Measurements from ENCODE around the gene STK11IP. TPM values are rescaled to one million over a fixed set of nuclear protein-coding genes. Genes with fewer than 3 reads are reported as not detected.

Gene STK11IP
- total and polyA plus RNA-seq, 9 of the 15 experiments (the other 6 are each of a cell fraction or from before 2014, with no cell fraction given), result 0.52 to 21.7 (median 5.6) TPM

DNA sequence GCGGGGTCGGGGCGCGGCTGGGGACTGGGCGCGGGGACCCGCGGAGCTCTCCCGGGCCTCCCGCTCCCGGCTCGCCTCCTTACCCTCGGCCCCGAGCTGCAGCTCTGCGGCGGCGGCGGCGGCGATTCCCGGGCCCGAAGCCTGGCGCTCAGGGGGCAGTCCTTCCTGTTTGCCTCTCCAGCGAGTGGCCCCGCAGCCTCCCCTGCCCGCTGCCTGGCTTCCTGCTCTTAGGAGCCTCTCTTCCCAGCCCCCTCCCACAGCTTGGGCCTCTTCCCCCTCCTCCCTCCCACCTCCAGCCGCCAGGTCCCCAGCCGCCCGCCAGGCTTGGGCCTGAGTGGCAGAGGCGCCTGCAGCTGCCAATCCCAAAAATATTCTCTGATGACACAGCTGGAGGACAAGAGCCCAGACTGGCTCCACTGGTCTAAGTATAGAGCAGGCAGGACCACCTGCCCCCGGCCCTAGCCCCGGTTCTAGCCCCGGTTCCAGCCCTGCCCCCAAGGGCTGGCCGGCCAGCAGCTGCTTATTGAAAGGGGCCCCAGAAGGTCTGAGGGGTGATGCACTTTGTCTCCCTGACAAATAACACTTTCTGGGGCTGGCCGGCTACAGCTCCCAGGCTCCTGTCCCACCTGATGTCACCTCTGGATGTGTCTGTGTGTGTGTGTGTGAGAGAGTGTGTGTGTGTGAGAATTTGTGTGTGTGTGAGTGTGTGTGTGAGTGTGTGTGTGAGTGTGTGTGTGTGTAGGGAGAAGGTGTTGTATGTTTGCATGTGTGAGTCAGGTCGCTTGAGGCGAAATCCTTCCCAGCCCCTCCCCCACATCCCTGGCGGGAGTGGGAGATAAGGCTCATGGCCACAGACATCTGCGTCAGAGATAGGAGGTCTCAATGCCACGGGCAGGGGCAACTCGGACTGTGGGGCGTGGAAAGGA is 26.1 kb upstream of the STK11IP start, which contains the start of gene OBSL1 (continued):
- TF ChIP-seq, protein P1, sequence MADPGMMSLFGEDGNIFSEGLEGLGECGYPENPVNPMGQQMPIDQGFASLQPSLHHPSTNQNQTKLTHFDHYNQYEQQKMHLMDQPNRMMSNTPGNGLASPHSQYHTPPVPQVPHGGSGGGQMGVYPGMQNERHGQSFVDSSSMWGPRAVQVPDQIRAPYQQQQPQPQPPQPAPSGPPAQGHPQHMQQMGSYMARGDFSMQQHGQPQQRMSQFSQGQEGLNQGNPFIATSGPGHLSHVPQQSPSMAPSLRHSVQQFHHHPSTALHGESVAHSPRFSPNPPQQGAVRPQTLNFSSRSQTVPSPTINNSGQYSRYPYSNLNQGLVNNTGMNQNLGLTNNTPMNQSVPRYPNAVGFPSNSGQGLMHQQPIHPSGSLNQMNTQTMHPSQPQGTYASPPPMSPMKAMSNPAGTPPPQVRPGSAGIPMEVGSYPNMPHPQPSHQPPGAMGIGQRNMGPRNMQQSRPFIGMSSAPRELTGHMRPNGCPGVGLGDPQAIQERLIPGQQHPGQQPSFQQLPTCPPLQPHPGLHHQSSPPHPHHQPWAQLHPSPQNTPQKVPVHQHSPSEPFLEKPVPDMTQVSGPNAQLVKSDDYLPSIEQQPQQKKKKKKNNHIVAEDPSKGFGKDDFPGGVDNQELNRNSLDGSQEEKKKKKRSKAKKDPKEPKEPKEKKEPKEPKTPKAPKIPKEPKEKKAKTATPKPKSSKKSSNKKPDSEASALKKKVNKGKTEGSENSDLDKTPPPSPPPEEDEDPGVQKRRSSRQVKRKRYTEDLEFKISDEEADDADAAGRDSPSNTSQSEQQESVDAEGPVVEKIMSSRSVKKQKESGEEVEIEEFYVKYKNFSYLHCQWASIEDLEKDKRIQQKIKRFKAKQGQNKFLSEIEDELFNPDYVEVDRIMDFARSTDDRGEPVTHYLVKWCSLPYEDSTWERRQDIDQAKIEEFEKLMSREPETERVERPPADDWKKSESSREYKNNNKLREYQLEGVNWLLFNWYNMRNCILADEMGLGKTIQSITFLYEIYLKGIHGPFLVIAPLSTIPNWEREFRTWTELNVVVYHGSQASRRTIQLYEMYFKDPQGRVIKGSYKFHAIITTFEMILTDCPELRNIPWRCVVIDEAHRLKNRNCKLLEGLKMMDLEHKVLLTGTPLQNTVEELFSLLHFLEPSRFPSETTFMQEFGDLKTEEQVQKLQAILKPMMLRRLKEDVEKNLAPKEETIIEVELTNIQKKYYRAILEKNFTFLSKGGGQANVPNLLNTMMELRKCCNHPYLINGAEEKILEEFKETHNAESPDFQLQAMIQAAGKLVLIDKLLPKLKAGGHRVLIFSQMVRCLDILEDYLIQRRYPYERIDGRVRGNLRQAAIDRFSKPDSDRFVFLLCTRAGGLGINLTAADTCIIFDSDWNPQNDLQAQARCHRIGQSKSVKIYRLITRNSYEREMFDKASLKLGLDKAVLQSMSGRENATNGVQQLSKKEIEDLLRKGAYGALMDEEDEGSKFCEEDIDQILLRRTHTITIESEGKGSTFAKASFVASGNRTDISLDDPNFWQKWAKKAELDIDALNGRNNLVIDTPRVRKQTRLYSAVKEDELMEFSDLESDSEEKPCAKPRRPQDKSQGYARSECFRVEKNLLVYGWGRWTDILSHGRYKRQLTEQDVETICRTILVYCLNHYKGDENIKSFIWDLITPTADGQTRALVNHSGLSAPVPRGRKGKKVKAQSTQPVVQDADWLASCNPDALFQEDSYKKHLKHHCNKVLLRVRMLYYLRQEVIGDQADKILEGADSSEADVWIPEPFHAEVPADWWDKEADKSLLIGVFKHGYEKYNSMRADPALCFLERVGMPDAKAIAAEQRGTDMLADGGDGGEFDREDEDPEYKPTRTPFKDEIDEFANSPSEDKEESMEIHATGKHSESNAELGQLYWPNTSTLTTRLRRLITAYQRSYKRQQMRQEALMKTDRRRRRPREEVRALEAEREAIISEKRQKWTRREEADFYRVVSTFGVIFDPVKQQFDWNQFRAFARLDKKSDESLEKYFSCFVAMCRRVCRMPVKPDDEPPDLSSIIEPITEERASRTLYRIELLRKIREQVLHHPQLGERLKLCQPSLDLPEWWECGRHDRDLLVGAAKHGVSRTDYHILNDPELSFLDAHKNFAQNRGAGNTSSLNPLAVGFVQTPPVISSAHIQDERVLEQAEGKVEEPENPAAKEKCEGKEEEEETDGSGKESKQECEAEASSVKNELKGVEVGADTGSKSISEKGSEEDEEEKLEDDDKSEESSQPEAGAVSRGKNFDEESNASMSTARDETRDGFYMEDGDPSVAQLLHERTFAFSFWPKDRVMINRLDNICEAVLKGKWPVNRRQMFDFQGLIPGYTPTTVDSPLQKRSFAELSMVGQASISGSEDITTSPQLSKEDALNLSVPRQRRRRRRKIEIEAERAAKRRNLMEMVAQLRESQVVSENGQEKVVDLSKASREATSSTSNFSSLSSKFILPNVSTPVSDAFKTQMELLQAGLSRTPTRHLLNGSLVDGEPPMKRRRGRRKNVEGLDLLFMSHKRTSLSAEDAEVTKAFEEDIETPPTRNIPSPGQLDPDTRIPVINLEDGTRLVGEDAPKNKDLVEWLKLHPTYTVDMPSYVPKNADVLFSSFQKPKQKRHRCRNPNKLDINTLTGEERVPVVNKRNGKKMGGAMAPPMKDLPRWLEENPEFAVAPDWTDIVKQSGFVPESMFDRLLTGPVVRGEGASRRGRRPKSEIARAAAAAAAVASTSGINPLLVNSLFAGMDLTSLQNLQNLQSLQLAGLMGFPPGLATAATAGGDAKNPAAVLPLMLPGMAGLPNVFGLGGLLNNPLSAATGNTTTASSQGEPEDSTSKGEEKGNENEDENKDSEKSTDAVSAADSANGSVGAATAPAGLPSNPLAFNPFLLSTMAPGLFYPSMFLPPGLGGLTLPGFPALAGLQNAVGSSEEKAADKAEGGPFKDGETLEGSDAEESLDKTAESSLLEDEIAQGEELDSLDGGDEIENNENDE (IDR thresholded peaks at IDR 0.05; ENCODE audit: low read depth, low read length), result no peak
- TF ChIP-seq CBFA2T2 (conservative IDR thresholded peaks at IDR 0.05) (peak; percentile 84), GATAD2A (IDR thresholded peaks at IDR 0.05) (peak; percentile 99), NR2C1 (IDR thresholded peaks at IDR 0.05) (0 out of 2 replicates have a peak, but pooled peaks have one; percentile 17), NR2C1 (tag; IDR thresholded peaks at IDR 0.05) (0 out of 2 replicates have a peak, but pooled peaks have one; percentile 19), KLF16 (IDR thresholded peaks at IDR 0.05) (peak; percentile 43; the same call in 1 of the 2 replicates), ETV5 (CRISPR knock-in tag; IDR thresholded peaks at IDR 0.05; ENCODE audit: low read depth) (peak; percentile 51; the same call in 1 of the 2 replicates), PRPF4 (IDR thresholded peaks at IDR 0.05; ENCODE audit: insufficient read depth, low read depth, low read length, poor library complexity, severe bottlenecking) (no peak), HIVEP1 (CRISPR knock-in tag; IDR thresholded peaks at IDR 0.05) (no peak), TEAD4 (IDR thresholded peaks at IDR 0.05; ENCODE audit: low read length) (peak; percentile 79), TEAD4 (CRISPR knock-in tag; IDR thresholded peaks at IDR 0.05; ENCODE audit: borderline replicate concordance) (no peak), ZNF316 (IDR thresholded peaks at IDR 0.05) (no peak), ZNF561 (CRISPR knock-in tag; conservative IDR thresholded peaks at IDR 0.05) (no peak), HDAC1 (IDR thresholded peaks at IDR 0.05) (peak; percentile 48 to 93; a peak in 3 of 4 replicates), ELF4 (CRISPR knock-in tag; IDR thresholded peaks at IDR 0.05) (no peak), ZNF3 (CRISPR knock-in tag; IDR thresholded peaks at IDR 0.05) (no peak)
- TF ChIP-seq, protein P2, sequence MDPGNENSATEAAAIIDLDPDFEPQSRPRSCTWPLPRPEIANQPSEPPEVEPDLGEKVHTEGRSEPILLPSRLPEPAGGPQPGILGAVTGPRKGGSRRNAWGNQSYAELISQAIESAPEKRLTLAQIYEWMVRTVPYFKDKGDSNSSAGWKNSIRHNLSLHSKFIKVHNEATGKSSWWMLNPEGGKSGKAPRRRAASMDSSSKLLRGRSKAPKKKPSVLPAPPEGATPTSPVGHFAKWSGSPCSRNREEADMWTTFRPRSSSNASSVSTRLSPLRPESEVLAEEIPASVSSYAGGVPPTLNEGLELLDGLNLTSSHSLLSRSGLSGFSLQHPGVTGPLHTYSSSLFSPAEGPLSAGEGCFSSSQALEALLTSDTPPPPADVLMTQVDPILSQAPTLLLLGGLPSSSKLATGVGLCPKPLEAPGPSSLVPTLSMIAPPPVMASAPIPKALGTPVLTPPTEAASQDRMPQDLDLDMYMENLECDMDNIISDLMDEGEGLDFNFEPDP (CRISPR knock-in tag; IDR thresholded peaks at IDR 0.05), result no peak

Data from K562 (cell line).